Rectal smooth muscle tissue (tissue), 1 donor: ENCODE results near the gene GJC1.
"Not testable (repeated sequence)": the region's sequence is repeated elsewhere in the genome, so short reads cannot be mapped to it uniquely, and the experiment has no call there.

Experiments
- H3K27ac ChIP-seq: one replicate; pipeline ENCODE4 v1.7.0; 2013; ENCODE audit warnings: low read depth, low read length, inconsistent platforms
- H3K27me3 ChIP-seq: one replicate; pipeline ENCODE4 v1.7.0; 2013; ENCODE audit warnings: low read length; ENCODE audit not compliant: control insufficient read depth, insufficient read depth
- H3K36me3 ChIP-seq: one replicate; pipeline ENCODE4 v1.7.0; 2013; ENCODE audit warnings: low read length; ENCODE audit not compliant: control insufficient read depth, insufficient read depth
- H3K4me1 ChIP-seq: one replicate; pipeline ENCODE4 v1.7.0; 2013; ENCODE audit warnings: low read length; ENCODE audit not compliant: control insufficient read depth, insufficient read depth
- H3K4me3 ChIP-seq: one replicate; pipeline ENCODE4 v1.7.0; 2013; ENCODE audit warnings: low read length
- H3K9ac ChIP-seq: one replicate; pipeline ENCODE4 v1.7.0; 2013; ENCODE audit warnings: low read length

Gene GJC1

GRCh38 chr17:44757918-44758413 is 72.1 kb downstream of the GJC1 start:
- no peak overlapping the region for H3K9ac ChIP-seq
- H3K4me3 ChIP-seq = no peak overlapping the region
- H3K4me1 ChIP-seq = peaks cover 3% of the 10 kb centered on the region
- no peak overlapping the region for H3K27ac ChIP-seq
- no peaks in the 10 kb centered on the region for H3K36me3 ChIP-seq
- H3K27me3 ChIP-seq = peaks cover 22% of the 10 kb centered on the region

- peaks cover 22% of the 10 kb centered on the region for H3K27me3 ChIP-seq
- H3K9ac ChIP-seq = no peak overlapping the region
- peaks cover 3% of the 10 kb centered on the region for H3K4me1 ChIP-seq
- H3K4me3 ChIP-seq = no peak overlapping the region
- no peak overlapping the region for H3K27ac ChIP-seq
- no peaks in the 10 kb centered on the region for H3K36me3 ChIP-seq
Measured at GRCh38 chr17:44757045-44757917, 72.8 kb downstream of the GJC1 start.

GRCh38 chr17:44755180-44755579 is 74.9 kb downstream of the GJC1 start:
- not testable (repeated sequence) for H3K36me3 ChIP-seq, H3K9ac ChIP-seq, H3K27ac ChIP-seq, H3K4me1 ChIP-seq, H3K4me3 ChIP-seq
- peaks cover 17% of the 10 kb centered on the region for H3K27me3 ChIP-seq

GRCh38 chr17:44754276-44754675 is 75.8 kb downstream of the GJC1 start:
- Histone ChIP-seq H3K27me3 (peaks cover 8% of the 10 kb centered on the region), H3K4me3 (no peak overlapping the region), H3K27ac (no peak overlapping the region), H3K9ac (no peak overlapping the region), H3K36me3 (no peaks in the 10 kb centered on the region), H3K4me1 (peaks cover under 1% of the 10 kb centered on the region)

GRCh38 chr17:44752953-44753861 is 76.9 kb downstream of the GJC1 start:
- peaks cover 6% of the 10 kb centered on the region for H3K27me3 ChIP-seq
- no peak overlapping the region for H3K9ac ChIP-seq
- no peaks in the 10 kb centered on the region for H3K4me1 ChIP-seq
- no peak overlapping the region for H3K4me3 ChIP-seq
- H3K36me3 ChIP-seq = no peaks in the 10 kb centered on the region
- H3K27ac ChIP-seq = no peak overlapping the region

GRCh38 chr17:44751806-44752205 is 78.3 kb downstream of the GJC1 start:
- H3K27me3 ChIP-seq = no peaks in the 10 kb centered on the region
- no peaks in the 10 kb centered on the region for H3K36me3 ChIP-seq
- no peaks in the 10 kb centered on the region for H3K4me1 ChIP-seq
- H3K9ac ChIP-seq = no peak overlapping the region
- H3K4me3 ChIP-seq = no peak overlapping the region
- H3K27ac ChIP-seq = no peak overlapping the region

- H3K9ac ChIP-seq = no peak overlapping the region
- H3K36me3 ChIP-seq = no peaks in the 10 kb centered on the region
- H3K27ac ChIP-seq = no peak overlapping the region
- no peaks in the 10 kb centered on the region for H3K27me3 ChIP-seq
- no peak overlapping the region for H3K4me3 ChIP-seq
- no peaks in the 10 kb centered on the region for H3K4me1 ChIP-seq
Measured at GRCh38 chr17:44751331-44751730, 78.8 kb downstream of the GJC1 start.

- no peaks in the 10 kb centered on the region for H3K27me3 ChIP-seq
- no peak overlapping the region for H3K27ac ChIP-seq
- no peak overlapping the region for H3K4me3 ChIP-seq
- no peaks in the 10 kb centered on the region for H3K4me1 ChIP-seq
- H3K9ac ChIP-seq = no peak overlapping the region
- no peaks in the 10 kb centered on the region for H3K36me3 ChIP-seq
Measured at GRCh38 chr17:44749980-44750318, 80.1 kb downstream of the GJC1 start.

GRCh38 chr17:44749076-44749979 is 80.8 kb downstream of the GJC1 start:
- no peaks in the 10 kb centered on the region for H3K36me3 ChIP-seq
- no peaks in the 10 kb centered on the region for H3K4me1 ChIP-seq
- no peaks in the 10 kb centered on the region for H3K27me3 ChIP-seq
- H3K4me3 ChIP-seq = no peak overlapping the region
- no peak overlapping the region for H3K9ac ChIP-seq
- no peak overlapping the region for H3K27ac ChIP-seq
